Neural crest cell (in vitro differentiated cells): ENCODE results near the gene ACTN4. TPM values are rescaled to one million over a fixed set of nuclear protein-coding genes. Genes with fewer than 3 reads are reported as not detected.

Source experiments
- DNase-seq: peaks from one replicate; pipeline ENCODE4 v3.0.0; 2021; ENCODE audit warnings: low read depth, mixed read lengths, low spot score
- H3K27ac Mint-ChIP-seq: one replicate; pipeline ENCODE4 v1.8.0; 2021; ENCODE audit warnings: mild to moderate bottlenecking, mixed read lengths; ENCODE audit not compliant: unreplicated experiment
- H3K27me3 Mint-ChIP-seq: 2 replicates; pipeline ENCODE4 v1.8.0; 2021; ENCODE audit warnings: low read depth, mild to moderate bottlenecking, mixed read lengths
- H3K36me3 Mint-ChIP-seq: 2 replicates; pipeline ENCODE4 v1.8.0; 2021; ENCODE audit warnings: low read depth, mild to moderate bottlenecking, mixed read lengths
- H3K4me1 Mint-ChIP-seq: 2 replicates; pipeline ENCODE4 v1.8.0; 2021; ENCODE audit warnings: mixed read lengths
- H3K4me3 Mint-ChIP-seq: one replicate; pipeline ENCODE4 v1.8.0; 2021; ENCODE audit warnings: mild to moderate bottlenecking, mixed read lengths
- H3K9me3 Mint-ChIP-seq: 2 replicates; pipeline ENCODE4 v1.8.0; 2021; ENCODE audit warnings: mixed read lengths
- CTCF ChIP-seq: fragments of 200-600 bp; sonication (generic); conservative IDR thresholded peaks from 2 replicates; pipeline ENCODE4 v1.5.0; 2021; ENCODE audit warnings: antibody characterized with exemption, mild to moderate bottlenecking
- total RNA-seq: library from RNA; stranded (reverse); gene quantifications from 2 replicates; pipeline ENCODE4 v1.2.1, GENCODE V29; 2021

Gene ACTN4
- total RNA-seq, 1 donor from 2014 or later: 324 TPM

DNA sequence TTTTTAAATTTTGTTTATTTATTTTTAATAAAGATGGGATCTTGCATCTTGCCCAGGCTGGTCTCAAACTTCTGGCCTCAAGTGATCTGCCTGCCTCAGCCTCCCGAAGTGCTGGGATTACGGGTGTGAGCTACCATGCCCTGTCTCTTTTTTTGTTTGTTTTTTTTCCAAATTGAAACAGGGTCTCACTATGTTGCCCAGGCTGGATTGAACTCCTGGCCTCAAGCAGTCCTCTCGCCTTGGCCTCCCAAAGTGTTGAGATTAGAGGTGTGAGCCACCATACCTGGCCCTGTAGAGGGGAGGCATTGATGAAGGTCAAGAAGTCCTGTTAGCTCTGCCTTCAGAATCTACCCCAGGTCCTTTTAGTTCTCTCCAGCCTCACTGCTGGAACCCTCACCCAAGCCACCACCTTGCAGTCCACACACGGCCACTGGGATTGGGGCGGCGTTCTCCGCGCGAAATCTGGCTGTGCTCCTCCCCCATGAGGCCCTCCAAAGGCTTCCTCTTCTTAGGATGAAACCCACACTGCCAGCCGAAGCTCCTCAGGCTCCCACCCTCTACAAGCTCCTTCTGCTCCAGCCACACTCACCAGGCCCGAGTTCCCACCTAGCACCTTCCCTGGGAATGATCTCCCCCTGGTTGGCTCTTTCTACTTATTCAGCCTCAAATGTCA lies 34.9 kb downstream of the ACTN4 start:
- no peak overlapping the region for H3K4me3 Mint-ChIP-seq

GRCh38 chr19:38682872-38683392 lies 35.5 kb downstream of the ACTN4 start:
- peaks cover 66% of the 10 kb centered on the region for H3K4me1 Mint-ChIP-seq
- no peaks in the 10 kb centered on the region for H3K27me3 Mint-ChIP-seq
- no peak for DNase-seq
- peak overlapping the region; percentile 12 for H3K27ac Mint-ChIP-seq
- H3K4me3 Mint-ChIP-seq: no peak overlapping the region
- TF ChIP-seq CTCF: no peak
- H3K9me3 Mint-ChIP-seq: peaks cover 4% of the 10 kb centered on the region
- peaks cover 14% of the 10 kb centered on the region for H3K36me3 Mint-ChIP-seq

More for the DNA sequence above, 34.9 kb downstream of the ACTN4 start:
- TF ChIP-seq CTCF: no peak
- Mint-ChIP-seq H3K9me3 (peaks cover 4% of the 10 kb centered on the region), H3K36me3 (peaks cover 10% of the 10 kb centered on the region), H3K4me1 (peaks cover 65% of the 10 kb centered on the region), H3K27me3 (no peaks in the 10 kb centered on the region), H3K27ac (peak overlapping the region; percentile 43)
- no peak for DNase-seq

DNA sequence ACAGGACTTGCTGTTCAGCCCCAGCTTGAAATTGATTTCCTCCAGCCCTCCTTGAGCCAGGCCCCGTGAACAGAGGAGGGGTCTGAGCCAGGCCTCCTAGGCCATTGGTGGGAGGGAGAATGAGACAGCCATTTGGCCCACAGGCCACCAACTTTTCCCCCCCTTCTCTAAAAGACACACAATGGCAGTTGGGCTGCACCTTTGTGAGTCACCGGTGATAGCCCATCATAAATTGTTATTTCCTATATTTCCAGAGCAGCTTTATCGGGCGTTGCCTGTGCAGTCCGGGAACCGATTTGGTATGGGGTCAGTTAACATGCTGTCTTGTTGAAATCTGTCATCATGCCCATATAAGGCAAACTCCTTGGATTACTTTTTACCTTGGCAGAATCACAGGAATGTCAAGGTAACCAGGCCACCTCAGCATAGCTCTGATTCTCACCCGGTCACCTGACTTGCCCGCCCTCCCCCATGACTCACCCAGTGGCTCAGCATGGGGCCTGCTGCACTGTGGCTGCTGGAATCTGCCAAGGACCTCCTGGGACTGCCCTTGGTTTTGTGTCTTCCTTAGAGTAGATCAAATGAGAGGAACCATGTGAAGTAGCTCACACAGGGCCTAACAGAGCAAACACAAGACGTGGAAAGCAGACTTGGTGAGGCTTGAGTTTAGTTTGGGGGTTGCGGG lies 36.1 kb downstream of the ACTN4 start:
- DNase-seq: no peak
- Mint-ChIP-seq H3K27ac (peak overlapping the region; percentile 12), H3K9me3 (peaks cover 4% of the 10 kb centered on the region), H3K4me3 (no peak overlapping the region), H3K4me1 (peaks cover 60% of the 10 kb centered on the region), H3K36me3 (peaks cover 14% of the 10 kb centered on the region), H3K27me3 (no peaks in the 10 kb centered on the region)
- no peak for TF ChIP-seq CTCF

DNA sequence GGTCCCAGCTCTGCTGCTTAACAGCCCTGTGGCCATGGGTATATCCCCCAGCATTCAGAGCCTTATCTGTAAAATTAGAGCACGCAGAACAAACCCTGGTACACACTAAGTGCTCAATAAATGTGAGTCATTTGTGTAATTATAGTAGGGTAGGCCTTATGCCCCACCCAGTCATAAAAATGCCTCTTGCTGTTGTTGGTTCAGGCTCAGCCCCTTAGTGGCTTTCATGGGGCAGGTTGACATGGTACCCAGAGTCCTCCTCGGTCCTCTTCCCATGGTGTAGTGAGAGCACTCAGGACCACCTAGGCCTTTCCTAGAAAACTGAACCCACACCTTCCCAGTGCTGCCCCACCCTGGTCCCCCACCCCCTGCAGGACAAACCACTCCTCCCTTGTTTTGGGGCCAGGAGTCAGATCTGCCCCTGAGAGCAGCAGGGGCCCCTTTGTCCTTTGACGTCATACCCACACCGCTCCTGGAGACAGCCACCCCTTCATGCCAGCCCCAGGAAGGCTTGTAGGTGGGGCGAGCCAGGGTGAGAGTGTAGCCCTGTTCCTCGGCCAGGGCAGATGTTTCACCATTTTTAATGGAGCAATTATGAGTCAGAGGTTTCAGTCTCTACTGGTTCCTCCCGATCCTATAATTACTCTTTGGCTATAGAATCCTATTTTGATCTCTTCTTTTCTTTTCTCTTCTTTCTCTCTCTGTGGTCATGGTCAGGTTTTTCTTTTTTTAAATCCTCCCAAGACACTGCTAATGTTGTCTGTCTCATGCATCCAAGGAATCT lies 36.8 kb downstream of the ACTN4 start:
- no peak for DNase-seq
- Mint-ChIP-seq H3K36me3 (peaks cover 14% of the 10 kb centered on the region), H3K27me3 (no peaks in the 10 kb centered on the region), H3K27ac (peak overlapping the region; percentile 71), H3K9me3 (peaks cover 4% of the 10 kb centered on the region), H3K4me1 (peaks cover 57% of the 10 kb centered on the region), H3K4me3 (no peak overlapping the region)
- no peak for TF ChIP-seq CTCF

GRCh38 chr19:38684862-38685665 lies 37.6 kb downstream of the ACTN4 start:
- H3K27me3 Mint-ChIP-seq: no peaks in the 10 kb centered on the region
- peaks cover 14% of the 10 kb centered on the region for H3K36me3 Mint-ChIP-seq
- H3K27ac Mint-ChIP-seq: peak overlapping the region; percentile 71
- peaks cover 56% of the 10 kb centered on the region for H3K4me1 Mint-ChIP-seq
- no peak for DNase-seq
- peaks cover 4% of the 10 kb centered on the region for H3K9me3 Mint-ChIP-seq
- no peak overlapping the region for H3K4me3 Mint-ChIP-seq
- TF ChIP-seq CTCF: no peak
